ENCODE data around the gene KLHL40.

KLHL40 gene, protein sequence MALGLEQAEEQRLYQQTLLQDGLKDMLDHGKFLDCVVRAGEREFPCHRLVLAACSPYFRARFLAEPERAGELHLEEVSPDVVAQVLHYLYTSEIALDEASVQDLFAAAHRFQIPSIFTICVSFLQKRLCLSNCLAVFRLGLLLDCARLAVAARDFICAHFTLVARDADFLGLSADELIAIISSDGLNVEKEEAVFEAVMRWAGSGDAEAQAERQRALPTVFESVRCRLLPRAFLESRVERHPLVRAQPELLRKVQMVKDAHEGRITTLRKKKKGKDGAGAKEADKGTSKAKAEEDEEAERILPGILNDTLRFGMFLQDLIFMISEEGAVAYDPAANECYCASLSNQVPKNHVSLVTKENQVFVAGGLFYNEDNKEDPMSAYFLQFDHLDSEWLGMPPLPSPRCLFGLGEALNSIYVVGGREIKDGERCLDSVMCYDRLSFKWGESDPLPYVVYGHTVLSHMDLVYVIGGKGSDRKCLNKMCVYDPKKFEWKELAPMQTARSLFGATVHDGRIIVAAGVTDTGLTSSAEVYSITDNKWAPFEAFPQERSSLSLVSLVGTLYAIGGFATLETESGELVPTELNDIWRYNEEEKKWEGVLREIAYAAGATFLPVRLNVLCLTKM

DNA sequence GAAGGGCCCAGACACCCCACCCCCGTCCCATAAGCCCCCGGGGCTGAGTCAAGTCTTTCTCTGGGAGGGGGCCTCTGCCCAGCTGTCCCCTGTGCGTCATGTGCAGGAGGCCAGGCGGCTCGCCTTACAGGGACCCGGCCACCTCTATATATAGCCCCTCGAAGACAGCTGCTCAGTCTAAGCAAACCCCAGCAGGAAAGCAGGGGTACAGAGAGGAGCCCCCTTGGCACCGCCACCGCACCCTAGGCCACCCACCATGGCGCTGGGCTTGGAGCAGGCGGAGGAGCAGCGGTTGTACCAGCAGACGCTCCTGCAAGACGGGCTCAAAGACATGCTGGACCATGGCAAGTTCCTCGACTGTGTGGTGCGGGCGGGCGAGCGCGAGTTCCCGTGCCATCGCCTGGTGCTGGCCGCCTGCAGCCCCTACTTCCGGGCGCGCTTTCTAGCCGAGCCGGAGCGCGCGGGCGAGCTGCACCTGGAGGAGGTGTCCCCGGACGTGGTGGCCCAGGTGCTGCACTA lies at the start of gene KLHL40:
KLHL40 (plus strand) TSS at position 175 of the 519 bp plus-strand sequence; CDS start at position 257, 82 bp downstream.
- no peak within 1 kb of the TSS for H3K27ac ChIP-seq (ENCODE audit: low read length)
- H4K20me1 ChIP-seq (ENCODE audit: insufficient read depth, low read length): no peaks in the 10 kb centered on the region
- H3K27me3 ChIP-seq (replicated peaks; ENCODE audit: insufficient read depth, low read length): peaks cover 5% of the 10 kb centered on the region
- DNase-seq: no peak
- no peak within 1 kb of the TSS for H3K9ac ChIP-seq (ENCODE audit: low read length)
- H3K4me1 ChIP-seq (ENCODE audit: low read length): no peaks in the 10 kb centered on the region
- H2AFZ ChIP-seq (ENCODE audit: low read length): no peak within 1 kb of the TSS
- H3K9me3 ChIP-seq (replicated peaks; ENCODE audit: insufficient read depth, low read length): no peaks in the 10 kb centered on the region
- no peaks in the 10 kb centered on the region for H3K9me2 ChIP-seq (replicated peaks; ENCODE audit: insufficient read depth, low read length)
- no peak within 1 kb of the TSS for H3K4me3 ChIP-seq (ENCODE audit: low read length)
- no peaks in the 10 kb centered on the region for H3F3A ChIP-seq (ENCODE audit: insufficient read depth, low read length)
- TF ChIP-seq, protein P1, sequence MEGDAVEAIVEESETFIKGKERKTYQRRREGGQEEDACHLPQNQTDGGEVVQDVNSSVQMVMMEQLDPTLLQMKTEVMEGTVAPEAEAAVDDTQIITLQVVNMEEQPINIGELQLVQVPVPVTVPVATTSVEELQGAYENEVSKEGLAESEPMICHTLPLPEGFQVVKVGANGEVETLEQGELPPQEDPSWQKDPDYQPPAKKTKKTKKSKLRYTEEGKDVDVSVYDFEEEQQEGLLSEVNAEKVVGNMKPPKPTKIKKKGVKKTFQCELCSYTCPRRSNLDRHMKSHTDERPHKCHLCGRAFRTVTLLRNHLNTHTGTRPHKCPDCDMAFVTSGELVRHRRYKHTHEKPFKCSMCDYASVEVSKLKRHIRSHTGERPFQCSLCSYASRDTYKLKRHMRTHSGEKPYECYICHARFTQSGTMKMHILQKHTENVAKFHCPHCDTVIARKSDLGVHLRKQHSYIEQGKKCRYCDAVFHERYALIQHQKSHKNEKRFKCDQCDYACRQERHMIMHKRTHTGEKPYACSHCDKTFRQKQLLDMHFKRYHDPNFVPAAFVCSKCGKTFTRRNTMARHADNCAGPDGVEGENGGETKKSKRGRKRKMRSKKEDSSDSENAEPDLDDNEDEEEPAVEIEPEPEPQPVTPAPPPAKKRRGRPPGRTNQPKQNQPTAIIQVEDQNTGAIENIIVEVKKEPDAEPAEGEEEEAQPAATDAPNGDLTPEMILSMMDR (IDR thresholded peaks at IDR 0.05; ENCODE audit: low read length): no peak
- no peak for TF ChIP-seq EZH2phosphoT487 (IDR thresholded peaks at IDR 0.05; ENCODE audit: low read length)
- no peak for TF ChIP-seq EZH2 (optimal IDR thresholded peaks at IDR 0.05; ENCODE audit: low read depth, low read length)
- H3K36me3 ChIP-seq (replicated peaks; ENCODE audit: insufficient read depth, low read length): no peaks in the 10 kb centered on the region
- no peak within 1 kb of the TSS for H3K4me2 ChIP-seq (ENCODE audit: low read depth, low read length)
- no peaks in the 10 kb centered on the region for H3K79me2 ChIP-seq (ENCODE audit: low read length)

DNA sequence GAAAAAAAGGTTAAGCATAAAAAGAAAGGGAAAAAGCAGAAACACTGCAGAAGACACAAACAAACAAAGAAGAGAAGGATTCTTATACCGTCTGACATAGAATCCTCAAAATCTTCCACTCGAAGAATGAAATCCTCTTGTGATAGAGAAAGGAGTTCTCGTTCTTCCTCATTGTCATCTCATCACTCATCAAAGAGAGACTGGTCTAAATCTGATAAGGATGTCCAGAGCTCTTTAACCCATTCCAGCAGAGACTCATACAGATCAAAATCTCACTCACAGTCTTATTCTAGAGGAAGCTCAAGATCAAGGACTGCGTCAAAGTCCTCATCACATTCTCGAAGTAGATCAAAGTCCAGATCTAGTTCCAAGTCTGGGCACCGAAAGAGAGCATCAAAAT lies 48.3 kb upstream of the KLHL40 start:
- Histone ChIP-seq H4K20me1 (ENCODE audit: insufficient read depth, low read length) (no peaks in the 10 kb centered on the region), H2AFZ (ENCODE audit: low read length) (no peak overlapping the region), H3K79me2 (ENCODE audit: low read length) (peaks cover 21% of the 10 kb centered on the region), H3K4me3 (ENCODE audit: low read length) (no peak overlapping the region), H3K36me3 (replicated peaks; ENCODE audit: insufficient read depth, low read length) (peaks cover 8% of the 10 kb centered on the region; the same call in 1 of the 2 replicates), H3K4me1 (ENCODE audit: low read length) (peaks cover 16% of the 10 kb centered on the region), H3K27ac (ENCODE audit: low read length) (no peak overlapping the region), H3K9ac (ENCODE audit: low read length) (no peak overlapping the region), H3K9me2 (replicated peaks; ENCODE audit: insufficient read depth, low read length) (no peaks in the 10 kb centered on the region), H3K27me3 (replicated peaks; ENCODE audit: insufficient read depth, low read length) (no peaks in the 10 kb centered on the region), H3F3A (ENCODE audit: insufficient read depth, low read length) (peaks cover 18% of the 10 kb centered on the region), H3K4me2 (ENCODE audit: low read depth, low read length) (peak overlapping the region; percentile 72; the same call in 1 of the 2 replicates), H3K9me3 (replicated peaks; ENCODE audit: insufficient read depth, low read length) (no peaks in the 10 kb centered on the region)
- TF ChIP-seq EZH2phosphoT487 (IDR thresholded peaks at IDR 0.05; ENCODE audit: low read length): no peak
- no peak for TF ChIP-seq EZH2 (optimal IDR thresholded peaks at IDR 0.05; ENCODE audit: low read depth, low read length)
- TF ChIP-seq, protein P1 (IDR thresholded peaks at IDR 0.05; ENCODE audit: low read length): no peak
- no peak for DNase-seq

DNA sequence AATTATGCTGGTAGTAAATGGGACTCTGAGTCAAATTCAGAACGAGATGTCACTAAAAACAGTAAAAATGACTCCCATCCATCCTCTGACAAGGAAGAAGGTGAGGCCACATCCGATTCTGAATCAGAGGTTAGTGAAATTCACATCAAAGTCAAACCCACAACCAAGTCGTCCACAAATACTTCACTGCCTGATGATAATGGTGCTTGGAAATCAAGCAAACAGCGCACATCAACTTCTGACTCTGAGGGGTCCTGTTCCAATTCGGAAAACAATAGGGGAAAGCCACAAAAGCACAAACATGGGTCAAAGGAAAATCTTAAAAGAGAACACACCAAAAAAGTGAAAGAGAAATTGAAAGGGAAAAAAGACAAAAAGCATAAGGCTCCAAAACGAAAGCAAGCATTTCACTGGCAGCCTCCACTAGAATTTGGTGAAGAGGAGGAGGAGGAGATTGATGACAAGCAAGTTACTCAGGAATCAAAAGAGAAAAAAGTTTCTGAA lies 46.9 kb upstream of the KLHL40 start:
- no peak for TF ChIP-seq EZH2phosphoT487 (IDR thresholded peaks at IDR 0.05; ENCODE audit: low read length)
- no peak for TF ChIP-seq EZH2 (optimal IDR thresholded peaks at IDR 0.05; ENCODE audit: low read depth, low read length)
- TF ChIP-seq, protein P1 (IDR thresholded peaks at IDR 0.05; ENCODE audit: low read length): no peak
- Histone ChIP-seq H3K27me3 (replicated peaks; ENCODE audit: insufficient read depth, low read length) (no peaks in the 10 kb centered on the region), H3K9ac (ENCODE audit: low read length) (peak overlapping the region; percentile 17; the same call in 1 of the 2 replicates), H3K36me3 (replicated peaks; ENCODE audit: insufficient read depth, low read length) (peaks cover 10% of the 10 kb centered on the region; the same call in 1 of the 2 replicates), H3K4me1 (ENCODE audit: low read length) (peaks cover 16% of the 10 kb centered on the region), H2AFZ (ENCODE audit: low read length) (peak overlapping the region; percentile 36), H3F3A (ENCODE audit: insufficient read depth, low read length) (peaks cover 18% of the 10 kb centered on the region), H3K4me2 (ENCODE audit: low read depth, low read length) (peak overlapping the region; percentile 72), H3K4me3 (ENCODE audit: low read length) (peak overlapping the region; percentile 52), H3K27ac (ENCODE audit: low read length) (peak overlapping the region; percentile 53; the same call in 1 of the 2 replicates), H3K9me2 (replicated peaks; ENCODE audit: insufficient read depth, low read length) (no peaks in the 10 kb centered on the region), H3K79me2 (ENCODE audit: low read length) (peaks cover 21% of the 10 kb centered on the region), H4K20me1 (ENCODE audit: insufficient read depth, low read length) (no peaks in the 10 kb centered on the region), H3K9me3 (replicated peaks; ENCODE audit: insufficient read depth, low read length) (no peaks in the 10 kb centered on the region)
- peak; percentile 66 for DNase-seq
